COLO668 (cell line): Measurements from ENCODE around the gene P3H4.
"Not testable (repeated sequence)": the region's sequence is repeated elsewhere in the genome, so short reads cannot be mapped to it uniquely, and the experiment has no call there.

Source experiments
- DNase-seq: peaks from one replicate; lab custom pipeline; 2025; ENCODE audit not compliant: unreplicated experiment; lab: John Stamatoyannopoulos, UW

Gene P3H4, protein sequence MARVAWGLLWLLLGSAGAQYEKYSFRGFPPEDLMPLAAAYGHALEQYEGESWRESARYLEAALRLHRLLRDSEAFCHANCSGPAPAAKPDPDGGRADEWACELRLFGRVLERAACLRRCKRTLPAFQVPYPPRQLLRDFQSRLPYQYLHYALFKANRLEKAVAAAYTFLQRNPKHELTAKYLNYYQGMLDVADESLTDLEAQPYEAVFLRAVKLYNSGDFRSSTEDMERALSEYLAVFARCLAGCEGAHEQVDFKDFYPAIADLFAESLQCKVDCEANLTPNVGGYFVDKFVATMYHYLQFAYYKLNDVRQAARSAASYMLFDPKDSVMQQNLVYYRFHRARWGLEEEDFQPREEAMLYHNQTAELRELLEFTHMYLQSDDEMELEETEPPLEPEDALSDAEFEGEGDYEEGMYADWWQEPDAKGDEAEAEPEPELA

DNA sequence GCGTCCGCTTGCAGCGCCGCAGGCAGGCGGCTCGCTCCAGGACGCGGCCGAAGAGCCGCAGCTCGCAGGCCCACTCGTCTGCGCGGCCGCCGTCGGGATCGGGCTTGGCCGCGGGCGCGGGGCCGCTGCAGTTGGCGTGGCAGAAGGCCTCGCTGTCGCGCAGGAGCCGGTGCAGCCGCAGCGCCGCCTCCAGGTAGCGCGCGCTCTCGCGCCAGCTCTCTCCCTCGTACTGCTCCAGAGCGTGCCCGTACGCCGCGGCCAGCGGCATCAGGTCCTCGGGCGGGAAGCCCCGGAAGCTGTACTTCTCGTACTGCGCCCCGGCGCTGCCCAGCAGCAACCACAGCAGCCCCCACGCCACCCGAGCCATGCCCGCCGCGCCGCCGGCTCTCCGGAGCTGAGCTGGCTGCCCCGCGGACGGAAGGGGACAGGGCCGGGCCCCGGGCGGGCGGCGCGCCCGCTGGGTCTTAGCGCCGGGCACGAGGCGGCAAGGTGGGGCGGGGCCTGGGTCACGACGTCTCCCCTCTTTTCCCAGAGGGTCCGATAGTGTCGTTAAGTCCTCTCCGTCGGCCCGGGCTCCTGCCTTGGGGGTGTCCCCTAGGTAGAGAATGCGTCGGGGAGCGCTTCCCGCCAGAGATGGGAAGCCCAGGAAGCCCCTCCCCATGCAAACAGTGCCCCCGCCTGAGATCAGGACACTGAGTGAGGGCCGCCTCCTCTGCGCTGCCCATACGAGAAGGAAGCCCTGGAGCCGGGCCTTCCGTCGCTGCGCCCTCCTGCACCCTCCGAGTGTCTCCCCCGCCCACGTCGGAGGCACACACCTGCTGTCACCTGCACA, at the start of gene P3H4:
Gene P3H4 (minus strand): TSS at position 401 of the 832 bp plus-strand sequence. CDS start 34 bp downstream, at position 367.
- peak; percentile 79 for DNase-seq

- DNase-seq, result no peak
These were observed 48.6 kb upstream of the P3H4 start for GRCh38 chr17:41860254-41860931.

DNA sequence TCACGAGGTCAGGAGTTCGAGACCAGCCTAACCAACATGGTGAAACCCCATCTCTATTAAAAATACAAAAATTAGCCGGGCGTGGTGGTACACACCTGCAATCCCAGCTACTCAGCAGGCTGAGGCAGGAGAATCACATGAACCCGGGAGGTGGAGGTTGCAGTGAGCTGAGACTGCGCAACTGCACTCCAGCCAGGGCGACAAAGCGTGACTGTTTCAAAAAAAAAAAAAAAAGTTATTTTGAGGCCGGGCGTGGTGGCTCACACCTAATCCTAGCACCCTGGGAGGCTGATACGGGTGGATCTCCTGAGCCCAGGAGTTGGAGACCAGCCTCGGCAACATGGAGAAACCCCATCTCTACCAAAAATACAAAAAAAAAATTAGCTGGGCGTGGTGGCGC, 39.6 kb upstream of the P3H4 start:
- DNase-seq, result not testable (repeated sequence)

DNA sequence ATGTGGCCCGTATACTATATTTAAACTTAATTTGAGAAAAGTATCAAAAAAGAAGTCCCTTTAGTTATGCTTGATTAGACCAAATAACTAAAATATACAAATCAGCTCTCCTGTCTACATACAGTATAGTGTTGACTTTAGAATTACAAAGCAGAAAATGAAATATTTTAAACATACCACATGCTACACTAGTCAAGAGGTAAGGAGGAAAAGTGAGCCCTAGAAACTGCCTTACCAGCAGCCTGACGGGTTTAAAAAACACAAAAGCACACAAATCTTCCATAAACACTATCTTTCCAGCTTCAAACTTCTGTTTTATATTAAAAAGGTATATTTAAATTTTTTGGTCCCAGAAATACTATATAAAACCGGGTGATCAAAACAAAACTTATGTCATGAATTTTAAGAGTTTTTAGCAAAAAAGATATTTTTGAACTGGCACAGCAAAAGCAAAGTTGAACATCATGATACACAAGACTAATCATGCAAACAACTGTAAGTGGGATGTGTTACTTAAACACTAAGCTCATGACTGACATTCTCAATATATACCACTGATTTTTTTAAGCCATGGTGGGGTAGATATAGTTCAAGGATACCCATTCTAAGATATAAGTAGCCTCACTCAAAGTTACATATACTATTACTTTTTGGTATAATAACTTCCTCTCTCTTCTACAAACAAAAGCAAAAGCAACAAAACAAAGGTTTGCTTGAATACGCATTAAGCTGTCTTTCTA, 37.7 kb upstream of the P3H4 start:
- DNase-seq, result no peak

GRCh38 chr17:41848788-41849187, 37.0 kb upstream of the P3H4 start:
- no peak for DNase-seq

GRCh38 chr17:41844971-41845370, 33.2 kb upstream of the P3H4 start:
- no peak for DNase-seq

GRCh38 chr17:41840781-41841180, 29.0 kb upstream of the P3H4 start:
- DNase-seq, result not testable (repeated sequence)

GRCh38 chr17:41839448-41839847, 27.7 kb upstream of the P3H4 start:
- DNase-seq, result not testable (repeated sequence)

DNA sequence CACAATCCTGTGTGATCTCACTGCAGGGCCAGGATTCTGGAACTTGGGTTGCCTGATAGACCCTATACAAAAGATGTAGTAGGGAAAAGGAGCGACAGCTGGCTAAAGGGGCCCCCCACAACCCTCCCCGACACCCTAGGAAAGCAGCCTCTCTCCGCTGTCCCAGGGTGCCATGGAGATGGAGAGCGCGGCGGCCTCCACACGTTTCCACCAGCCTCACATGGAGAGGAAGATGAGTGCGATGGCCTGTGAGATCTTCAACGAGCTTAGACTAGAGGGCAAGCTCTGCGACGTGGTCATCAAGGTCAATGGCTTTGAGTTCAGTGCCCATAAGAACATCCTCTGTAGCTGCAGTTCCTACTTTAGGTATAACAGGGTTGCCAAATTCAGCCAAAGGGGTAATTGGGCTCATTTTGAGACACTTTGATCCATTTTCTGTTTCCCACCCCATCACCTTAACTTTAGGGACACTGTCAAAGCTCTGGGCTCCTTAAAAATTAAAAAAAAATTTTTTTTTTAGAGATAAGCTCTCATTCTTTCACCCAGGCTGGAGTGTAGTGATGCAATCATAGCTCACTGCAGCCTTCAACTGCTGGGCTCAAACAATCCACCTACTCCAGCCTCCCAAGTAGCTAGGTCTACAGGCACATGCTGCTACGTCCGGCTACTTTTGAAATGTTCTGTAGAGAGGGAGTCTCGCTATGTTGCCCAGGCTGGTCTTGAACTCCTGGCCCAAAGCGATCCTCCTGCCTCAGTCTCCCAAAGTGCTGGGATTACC, 26.2 kb upstream of the P3H4 start, which contains the start of gene KLHL10:
Gene KLHL10 (plus strand): TSS at position 65 of the 778 bp plus-strand sequence. CDS start 108 bp downstream, at position 173.
- DNase-seq, result no peak

GRCh38 chr17:41836550-41837196, 24.9 kb upstream of the P3H4 start:
- DNase-seq, result no peak

DNA sequence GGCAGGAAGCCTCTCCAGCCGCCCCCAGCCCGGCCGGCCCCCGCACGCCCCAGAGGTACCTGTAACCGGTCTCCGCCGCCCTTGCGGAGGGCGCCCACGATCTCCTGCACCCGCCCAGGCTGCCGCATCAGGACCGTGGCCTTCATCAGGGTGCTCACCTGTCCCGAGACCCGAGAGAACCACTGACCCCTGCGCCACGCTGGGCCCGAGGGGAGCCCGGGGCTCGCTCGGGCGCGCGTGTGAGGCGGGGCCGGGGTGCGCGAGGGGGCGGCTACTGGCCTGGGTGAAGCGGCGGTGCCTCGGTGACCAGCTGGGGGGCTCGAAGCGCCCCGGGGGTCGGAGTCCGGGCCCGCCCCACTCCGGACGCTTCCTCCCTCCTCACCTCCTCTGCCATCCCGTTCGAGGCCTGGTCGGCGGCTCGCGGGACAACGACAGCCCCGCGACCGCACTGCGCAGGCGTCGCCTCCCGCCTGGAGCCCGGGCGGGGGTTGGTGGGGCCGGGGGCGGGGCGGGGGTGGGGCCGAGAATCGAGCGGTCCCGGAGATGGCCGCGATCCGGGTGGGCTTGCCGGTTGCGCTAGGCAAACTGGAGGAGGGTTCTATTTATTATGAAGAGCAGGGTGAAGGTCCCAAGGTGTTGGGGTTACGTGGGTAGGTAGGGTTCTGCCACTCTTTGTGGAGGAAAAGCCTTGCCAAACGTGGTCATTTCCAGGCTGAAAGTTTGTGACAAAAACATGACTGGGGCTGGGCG, 24.2 kb upstream of the P3H4 start, which contains the start of gene NT5C3B:
Gene NT5C3B (minus strand): TSS at position 433 of the 750 bp plus-strand sequence. CDS start 39 bp downstream, at position 394.
- DNase-seq, result no peak

DNA sequence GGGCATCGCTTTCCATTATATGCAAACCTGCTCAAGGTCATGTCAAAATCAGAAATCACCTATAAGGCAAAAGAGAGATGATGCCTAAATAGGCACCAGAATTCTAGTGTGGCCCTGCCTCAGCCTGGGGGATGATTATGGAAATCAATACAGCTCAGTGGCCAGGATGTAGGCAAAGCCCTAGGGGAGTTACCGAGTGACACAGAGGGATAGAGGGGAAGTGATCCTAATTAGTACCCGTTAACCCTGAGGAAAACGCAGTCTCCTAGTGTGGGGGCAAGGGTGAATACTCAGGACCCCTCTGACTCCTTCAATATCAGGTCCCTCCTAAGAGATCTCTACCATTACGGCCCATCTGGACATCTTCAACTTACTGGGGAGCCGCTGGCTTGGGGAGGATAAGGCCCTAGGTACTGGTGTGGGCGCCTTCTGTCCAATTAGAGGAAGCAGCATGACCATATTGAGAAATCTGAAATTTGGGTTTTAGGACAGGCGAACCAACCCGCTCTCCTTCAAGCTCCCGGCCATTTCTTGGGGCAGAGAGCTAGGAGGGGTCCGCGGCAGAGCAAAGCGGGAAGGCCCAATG, 23.6 kb upstream of the P3H4 start:
- DNase-seq, result no peak

- DNase-seq, result not testable (repeated sequence)
These were observed 18.2 kb upstream of the P3H4 start for GRCh38 chr17:41829961-41830360.

GRCh38 chr17:41825175-41825845, 13.6 kb upstream of the P3H4 start:
- DNase-seq, result no peak

GRCh38 chr17:41824086-41824485, 12.3 kb upstream of the P3H4 start:
- no peak for DNase-seq

DNA sequence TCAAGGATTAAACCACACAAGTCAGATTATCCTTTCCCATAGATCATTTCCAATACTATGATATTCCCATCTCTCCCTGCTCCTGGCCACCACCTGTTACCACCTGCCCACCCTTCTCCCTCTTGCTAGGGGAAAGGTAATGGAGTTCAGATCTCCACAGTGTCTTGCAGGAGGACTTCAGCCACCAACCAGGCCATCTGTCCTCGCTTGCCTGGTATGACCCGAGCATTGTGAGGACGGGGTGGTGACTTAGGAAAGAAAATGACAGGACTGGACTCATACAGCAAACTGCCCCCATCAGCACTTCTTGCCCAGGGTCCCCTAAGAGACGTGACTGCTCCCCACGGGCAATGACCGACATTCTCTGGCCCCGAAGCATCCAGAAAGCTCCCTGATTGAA, 11.8 kb upstream of the P3H4 start:
- DNase-seq, result no peak

DNA sequence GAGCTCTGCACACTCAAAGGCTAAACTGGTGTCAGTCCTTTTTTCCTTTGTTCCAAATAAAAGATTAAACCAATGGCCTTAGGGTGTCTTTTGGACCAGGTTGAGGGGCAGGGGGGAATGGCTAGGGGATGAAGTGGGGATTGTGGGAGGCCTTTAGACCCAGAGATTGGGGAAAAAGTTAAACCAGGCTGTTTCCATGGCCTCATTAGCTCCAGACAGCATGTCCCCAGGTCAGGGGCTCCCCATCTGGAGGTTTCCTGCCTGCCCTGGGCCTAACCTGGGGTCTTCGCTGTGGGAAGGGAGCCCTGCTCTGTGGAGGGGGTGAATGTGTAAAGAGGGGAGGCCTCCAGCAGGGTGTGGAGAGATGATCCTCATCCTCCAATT, 11.4 kb upstream of the P3H4 start:
- no peak for DNase-seq
